ENCODE data around the gene ERBB4. TPM values are rescaled to one million over a fixed set of nuclear protein-coding genes. Genes with fewer than 3 reads are reported as not detected.

ERBB4 gene
- total RNA-seq, 1 experiment from 2014 or later: 2.9 TPM

DNA sequence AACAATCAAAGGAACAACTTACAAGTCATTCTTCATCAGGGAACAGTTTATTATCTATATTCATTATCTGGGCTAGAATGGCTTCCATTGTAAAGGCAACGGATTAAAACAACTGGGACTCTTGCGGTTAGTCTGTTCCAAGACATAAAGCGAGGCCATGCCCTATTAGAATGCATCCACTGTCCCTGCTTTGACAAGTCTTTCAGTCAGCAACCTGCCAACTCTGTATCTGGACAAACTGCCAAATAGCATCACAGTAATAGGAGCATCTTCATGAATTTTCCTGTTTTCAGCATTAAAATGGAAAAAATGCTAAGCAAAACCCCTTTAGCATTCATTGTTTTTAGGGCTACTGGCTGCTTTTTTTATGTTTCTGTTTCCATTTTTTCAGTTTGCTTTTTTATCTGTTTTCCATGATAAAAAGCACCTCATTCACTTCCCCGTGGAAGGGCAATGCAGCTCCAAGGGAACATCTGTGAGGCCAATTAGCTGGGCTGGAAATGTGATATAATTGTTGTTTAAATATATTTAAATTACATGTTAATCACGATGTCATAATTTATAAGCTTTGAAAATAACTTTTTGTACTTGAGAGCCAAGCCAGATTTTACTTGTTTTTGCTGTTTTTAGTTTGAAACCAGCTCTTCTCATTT is 1147.9 kb downstream of the ERBB4 start:
- intact Hi-C loops (cut with micrococcal nuclease; ENCODE audit: unreplicated experiment): loop anchor here (5.0 kb wide), 1 partner anchor 303 kb away; no protein-coding TSS in a partner anchor
- no peaks in the 10 kb centered on the region for H3K27me3 Mint-ChIP-seq (ENCODE audit: unreplicated experiment)
- peak overlapping the region; percentile 33 for H3K27ac Mint-ChIP-seq (ENCODE audit: unreplicated experiment)
- H3K9me3 Mint-ChIP-seq (ENCODE audit: low read depth, unreplicated experiment): no peaks in the 10 kb centered on the region
- CTCF ChIA-PET: no interaction called here
- no peaks in the 10 kb centered on the region for H3K36me3 Mint-ChIP-seq (ENCODE audit: insufficient read depth, unreplicated experiment)
- BruUV-seq (replicated peaks): no TSS peak
- TF ChIP-seq, protein P1, sequence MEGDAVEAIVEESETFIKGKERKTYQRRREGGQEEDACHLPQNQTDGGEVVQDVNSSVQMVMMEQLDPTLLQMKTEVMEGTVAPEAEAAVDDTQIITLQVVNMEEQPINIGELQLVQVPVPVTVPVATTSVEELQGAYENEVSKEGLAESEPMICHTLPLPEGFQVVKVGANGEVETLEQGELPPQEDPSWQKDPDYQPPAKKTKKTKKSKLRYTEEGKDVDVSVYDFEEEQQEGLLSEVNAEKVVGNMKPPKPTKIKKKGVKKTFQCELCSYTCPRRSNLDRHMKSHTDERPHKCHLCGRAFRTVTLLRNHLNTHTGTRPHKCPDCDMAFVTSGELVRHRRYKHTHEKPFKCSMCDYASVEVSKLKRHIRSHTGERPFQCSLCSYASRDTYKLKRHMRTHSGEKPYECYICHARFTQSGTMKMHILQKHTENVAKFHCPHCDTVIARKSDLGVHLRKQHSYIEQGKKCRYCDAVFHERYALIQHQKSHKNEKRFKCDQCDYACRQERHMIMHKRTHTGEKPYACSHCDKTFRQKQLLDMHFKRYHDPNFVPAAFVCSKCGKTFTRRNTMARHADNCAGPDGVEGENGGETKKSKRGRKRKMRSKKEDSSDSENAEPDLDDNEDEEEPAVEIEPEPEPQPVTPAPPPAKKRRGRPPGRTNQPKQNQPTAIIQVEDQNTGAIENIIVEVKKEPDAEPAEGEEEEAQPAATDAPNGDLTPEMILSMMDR (IDR thresholded peaks at IDR 0.05; ENCODE audit: unreplicated experiment): no peak
- H3K4me3 Mint-ChIP-seq (ENCODE audit: low read depth, unreplicated experiment): no peak overlapping the region
- DNase-seq: no peak
- peaks cover 26% of the 10 kb centered on the region for H3K4me1 Mint-ChIP-seq (ENCODE audit: low read depth, unreplicated experiment)

DNA sequence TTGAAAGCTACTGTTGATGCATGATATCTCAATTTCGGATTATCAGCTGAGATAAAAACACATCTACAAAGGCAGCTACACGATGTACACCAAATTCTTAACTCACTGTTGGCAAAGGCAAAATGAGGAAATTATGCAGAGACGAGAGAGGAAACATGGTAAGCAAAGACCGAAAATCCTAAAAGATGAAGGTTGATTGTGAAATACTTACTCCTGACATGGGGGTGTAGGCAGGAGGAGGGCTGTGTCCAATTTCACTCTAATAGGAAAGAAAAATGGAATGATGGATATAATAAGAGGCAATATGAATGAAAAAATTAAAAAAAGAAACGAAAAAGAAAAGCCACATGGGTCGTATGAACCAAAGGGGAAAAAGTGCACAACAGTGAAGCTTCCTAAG is 1150.9 kb downstream of the ERBB4 start:
- no TSS peak for BruUV-seq (replicated peaks)
- TF ChIP-seq, protein P1 (IDR thresholded peaks at IDR 0.05; ENCODE audit: unreplicated experiment): no peak
- peaks cover 8% of the 10 kb centered on the region for H3K4me1 Mint-ChIP-seq (ENCODE audit: low read depth, unreplicated experiment)
- no peaks in the 10 kb centered on the region for H3K36me3 Mint-ChIP-seq (ENCODE audit: insufficient read depth, unreplicated experiment)
- no peaks in the 10 kb centered on the region for H3K27me3 Mint-ChIP-seq (ENCODE audit: unreplicated experiment)
- intact Hi-C loops (cut with micrococcal nuclease; ENCODE audit: unreplicated experiment): no loop called here
- no peaks in the 10 kb centered on the region for H3K9me3 Mint-ChIP-seq (ENCODE audit: low read depth, unreplicated experiment)
- no peak overlapping the region for H3K27ac Mint-ChIP-seq (ENCODE audit: unreplicated experiment)
- CTCF ChIA-PET: no interaction called here
- H3K4me3 Mint-ChIP-seq (ENCODE audit: low read depth, unreplicated experiment): no peak overlapping the region
- DNase-seq: no peak

DNA sequence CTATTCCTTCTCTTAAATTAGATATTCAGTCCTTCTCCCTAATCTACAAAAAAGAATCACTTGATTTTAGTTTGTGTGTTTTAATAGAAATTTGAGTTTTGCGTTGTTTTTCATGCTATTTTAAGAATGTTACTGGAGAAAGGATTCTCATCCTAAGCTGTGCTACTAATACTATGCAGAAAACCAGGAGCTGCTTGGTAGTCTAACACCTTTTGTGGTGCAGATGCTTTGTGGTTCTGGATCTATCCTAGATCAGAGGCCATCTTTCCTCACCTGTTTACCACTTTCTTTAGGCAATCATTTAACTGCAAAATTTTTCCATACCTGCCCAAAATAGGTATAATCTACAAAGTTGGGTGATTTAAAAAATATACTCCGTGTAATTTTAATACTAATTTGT is 1158.6 kb downstream of the ERBB4 start:
- no peak overlapping the region for H3K4me3 Mint-ChIP-seq (ENCODE audit: low read depth, unreplicated experiment)
- no peak overlapping the region for H3K27ac Mint-ChIP-seq (ENCODE audit: unreplicated experiment)
- no peak for DNase-seq
- H3K27me3 Mint-ChIP-seq (ENCODE audit: unreplicated experiment): no peaks in the 10 kb centered on the region
- BruUV-seq (replicated peaks): no TSS peak
- H3K4me1 Mint-ChIP-seq (ENCODE audit: low read depth, unreplicated experiment): no peaks in the 10 kb centered on the region
- TF ChIP-seq, protein P1 (IDR thresholded peaks at IDR 0.05; ENCODE audit: unreplicated experiment): no peak
- CTCF ChIA-PET: no interaction called here
- no peaks in the 10 kb centered on the region for H3K36me3 Mint-ChIP-seq (ENCODE audit: insufficient read depth, unreplicated experiment)
- intact Hi-C loops (cut with micrococcal nuclease; ENCODE audit: unreplicated experiment): no loop called here
- no peaks in the 10 kb centered on the region for H3K9me3 Mint-ChIP-seq (ENCODE audit: low read depth, unreplicated experiment)

DNA sequence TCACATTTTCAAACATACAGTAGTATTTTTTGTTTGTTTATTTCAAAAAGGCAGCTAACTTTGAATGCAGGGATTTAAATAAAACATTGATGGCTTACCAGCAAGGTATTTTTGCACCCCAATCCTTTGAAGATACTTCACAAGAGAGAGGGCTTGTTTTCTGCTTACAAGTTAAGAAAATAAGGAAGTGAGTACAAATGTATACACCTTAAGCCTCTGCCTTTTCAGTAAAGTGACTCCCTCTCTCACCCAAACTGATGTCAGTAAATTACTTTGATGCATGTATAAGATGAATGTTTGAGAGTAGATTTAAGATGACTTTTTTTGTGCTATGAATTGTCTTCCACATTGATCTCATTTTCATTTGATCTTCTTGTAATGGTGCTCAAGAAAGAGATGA is 1162.2 kb downstream of the ERBB4 start:
- Mint-ChIP-seq H3K27me3 (ENCODE audit: unreplicated experiment) (no peaks in the 10 kb centered on the region), H3K4me3 (ENCODE audit: low read depth, unreplicated experiment) (no peak overlapping the region), H3K27ac (ENCODE audit: unreplicated experiment) (no peak overlapping the region), H3K9me3 (ENCODE audit: low read depth, unreplicated experiment) (peaks cover 2% of the 10 kb centered on the region), H3K36me3 (ENCODE audit: insufficient read depth, unreplicated experiment) (no peaks in the 10 kb centered on the region), H3K4me1 (ENCODE audit: low read depth, unreplicated experiment) (no peaks in the 10 kb centered on the region)
- TF ChIP-seq, protein P1 (IDR thresholded peaks at IDR 0.05; ENCODE audit: unreplicated experiment): no peak
- intact Hi-C loops (cut with micrococcal nuclease; ENCODE audit: unreplicated experiment): no loop called here
- DNase-seq: no peak
- CTCF ChIA-PET: no interaction called here
- BruUV-seq (replicated peaks): no TSS peak

Measured in Calu3 (cell line).